Progenitor cell of endocrine pancreas (in vitro differentiated cells): ENCODE measurements around the gene MLIP. TPM values are rescaled to one million over a fixed set of nuclear protein-coding genes. Genes with fewer than 3 reads are reported as not detected.

Experiments
- DNase-seq: peaks from one replicate; pipeline ENCODE4 v3.0.0; 2021; ENCODE audit warnings: low spot score; ENCODE audit not compliant: unreplicated experiment
- H3K27ac Mint-ChIP-seq: 2 replicates; pipeline ENCODE4 v1.8.0; 2021; ENCODE audit warnings: mild to moderate bottlenecking, moderate library complexity, mixed read lengths
- H3K27me3 Mint-ChIP-seq: 2 replicates; pipeline ENCODE4 v1.8.0; 2021; ENCODE audit warnings: mixed read lengths
- H3K36me3 Mint-ChIP-seq: 2 replicates; pipeline ENCODE4 v1.8.0; 2022; ENCODE audit warnings: mixed read lengths; ENCODE audit not compliant: insufficient read depth
- H3K4me1 Mint-ChIP-seq: 2 replicates; pipeline ENCODE4 v1.8.0; 2021; ENCODE audit warnings: low read depth, mixed read lengths
- H3K4me3 Mint-ChIP-seq: 2 replicates; pipeline ENCODE4 v1.8.0; 2021; ENCODE audit warnings: low read depth, mild to moderate bottlenecking, moderate library complexity, mixed read lengths
- H3K9me3 Mint-ChIP-seq: 2 replicates; pipeline ENCODE4 v1.8.0; 2021; ENCODE audit warnings: low read depth, mixed read lengths
- total RNA-seq: library from RNA; stranded (reverse); gene quantifications from 2 replicates; pipeline ENCODE4 v1.2.1, GENCODE V29; 2021
- TF ChIP-seq, protein P1 (sequence below): fragments of 200-600 bp; sonication (generic); IDR thresholded peaks from one replicate; pipeline ENCODE4 v1.5.0; 2021; ENCODE audit warnings: antibody characterized with exemption, mild to moderate bottlenecking; ENCODE audit not compliant: unreplicated experiment

Gene MLIP
- total RNA-seq, 1 donor from 2014 or later: not detected

DNA sequence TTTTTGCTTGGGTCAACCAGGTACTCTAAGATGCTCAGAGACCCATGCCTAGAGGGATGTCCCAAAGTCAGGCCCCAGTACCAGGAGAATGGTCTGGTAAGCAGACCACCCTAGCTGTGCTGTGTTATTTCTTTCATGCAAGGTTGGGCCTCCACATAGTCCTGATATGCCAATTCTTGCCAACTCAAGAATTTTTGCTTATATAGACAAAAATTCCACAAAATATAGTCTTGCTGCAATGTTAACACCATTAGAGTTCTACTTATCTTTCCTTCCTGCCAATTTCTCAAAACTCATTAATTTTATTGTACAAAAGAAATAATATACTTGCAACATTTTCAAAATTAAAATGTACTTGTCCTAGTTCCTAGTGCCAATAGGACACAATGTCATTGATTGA lies 163.1 kb downstream of the MLIP start:
- no peak overlapping the region for H3K4me3 Mint-ChIP-seq
- no peaks in the 10 kb centered on the region for H3K4me1 Mint-ChIP-seq
- H3K27me3 Mint-ChIP-seq: no peaks in the 10 kb centered on the region
- H3K27ac Mint-ChIP-seq: no peak overlapping the region
- TF ChIP-seq, protein P1, sequence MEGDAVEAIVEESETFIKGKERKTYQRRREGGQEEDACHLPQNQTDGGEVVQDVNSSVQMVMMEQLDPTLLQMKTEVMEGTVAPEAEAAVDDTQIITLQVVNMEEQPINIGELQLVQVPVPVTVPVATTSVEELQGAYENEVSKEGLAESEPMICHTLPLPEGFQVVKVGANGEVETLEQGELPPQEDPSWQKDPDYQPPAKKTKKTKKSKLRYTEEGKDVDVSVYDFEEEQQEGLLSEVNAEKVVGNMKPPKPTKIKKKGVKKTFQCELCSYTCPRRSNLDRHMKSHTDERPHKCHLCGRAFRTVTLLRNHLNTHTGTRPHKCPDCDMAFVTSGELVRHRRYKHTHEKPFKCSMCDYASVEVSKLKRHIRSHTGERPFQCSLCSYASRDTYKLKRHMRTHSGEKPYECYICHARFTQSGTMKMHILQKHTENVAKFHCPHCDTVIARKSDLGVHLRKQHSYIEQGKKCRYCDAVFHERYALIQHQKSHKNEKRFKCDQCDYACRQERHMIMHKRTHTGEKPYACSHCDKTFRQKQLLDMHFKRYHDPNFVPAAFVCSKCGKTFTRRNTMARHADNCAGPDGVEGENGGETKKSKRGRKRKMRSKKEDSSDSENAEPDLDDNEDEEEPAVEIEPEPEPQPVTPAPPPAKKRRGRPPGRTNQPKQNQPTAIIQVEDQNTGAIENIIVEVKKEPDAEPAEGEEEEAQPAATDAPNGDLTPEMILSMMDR: no peak
- no peaks in the 10 kb centered on the region for H3K9me3 Mint-ChIP-seq
- H3K36me3 Mint-ChIP-seq: no peaks in the 10 kb centered on the region
- no peak for DNase-seq

DNA sequence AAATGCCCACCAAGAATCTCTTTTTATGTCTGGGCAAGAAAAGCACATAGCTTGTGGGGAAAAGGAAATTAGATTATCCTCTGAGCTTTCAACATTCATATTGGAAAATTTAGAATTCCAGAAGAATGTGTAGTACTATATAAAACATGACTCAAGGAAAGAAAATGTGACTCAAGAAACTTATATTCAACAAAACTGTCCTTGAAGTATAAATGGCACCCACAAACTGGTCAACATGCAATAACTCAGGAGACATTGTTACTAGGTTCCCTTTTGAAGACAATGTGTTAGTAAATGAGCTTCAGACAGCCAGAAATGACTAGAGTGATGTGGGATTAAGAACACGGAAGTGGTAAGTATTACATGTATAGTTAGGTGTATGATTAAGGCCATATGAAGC lies 170.9 kb downstream of the MLIP start:
- no peaks in the 10 kb centered on the region for H3K4me1 Mint-ChIP-seq
- TF ChIP-seq, protein P1: no peak
- no peaks in the 10 kb centered on the region for H3K36me3 Mint-ChIP-seq
- no peak overlapping the region for H3K4me3 Mint-ChIP-seq
- H3K27me3 Mint-ChIP-seq: no peaks in the 10 kb centered on the region
- no peaks in the 10 kb centered on the region for H3K9me3 Mint-ChIP-seq
- no peak overlapping the region for H3K27ac Mint-ChIP-seq
- no peak for DNase-seq

DNA sequence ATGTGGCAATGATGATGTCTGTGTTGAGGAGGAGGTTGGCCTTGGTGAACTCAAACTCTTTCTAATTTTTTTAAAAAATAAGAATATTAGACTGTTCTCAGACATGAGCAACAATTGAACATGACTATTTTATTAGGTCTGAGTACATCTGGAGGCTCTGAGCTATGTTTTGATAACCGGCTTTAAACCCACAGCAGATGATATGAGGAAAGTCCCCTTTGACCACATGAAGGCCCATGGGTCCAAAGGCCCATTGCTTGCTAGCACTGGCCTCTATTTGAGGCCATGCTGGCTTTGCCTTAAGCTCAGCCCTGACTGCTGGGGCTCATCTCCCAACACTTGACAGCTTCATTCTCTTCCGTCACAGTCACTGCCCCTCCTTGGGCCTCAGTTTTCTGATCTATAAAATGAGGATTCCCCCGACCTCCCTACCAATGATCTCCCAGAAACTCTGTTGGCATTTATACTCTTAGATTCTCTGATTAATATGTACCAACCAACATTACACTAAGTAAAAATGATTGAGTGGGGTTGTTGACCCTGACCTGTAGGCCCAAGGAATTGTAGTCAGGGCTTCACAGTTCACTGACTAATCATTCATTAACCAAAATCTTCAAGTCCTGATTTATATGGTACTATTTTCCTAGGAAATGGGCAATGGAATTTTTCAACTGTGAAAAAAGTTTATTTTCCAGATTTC lies 173.1 kb downstream of the MLIP start:
- TF ChIP-seq, protein P1: no peak
- H3K4me1 Mint-ChIP-seq: no peaks in the 10 kb centered on the region
- H3K4me3 Mint-ChIP-seq: no peak overlapping the region
- no peak overlapping the region for H3K27ac Mint-ChIP-seq
- H3K27me3 Mint-ChIP-seq: no peaks in the 10 kb centered on the region
- H3K9me3 Mint-ChIP-seq: no peaks in the 10 kb centered on the region
- no peaks in the 10 kb centered on the region for H3K36me3 Mint-ChIP-seq
- no peak for DNase-seq

DNA sequence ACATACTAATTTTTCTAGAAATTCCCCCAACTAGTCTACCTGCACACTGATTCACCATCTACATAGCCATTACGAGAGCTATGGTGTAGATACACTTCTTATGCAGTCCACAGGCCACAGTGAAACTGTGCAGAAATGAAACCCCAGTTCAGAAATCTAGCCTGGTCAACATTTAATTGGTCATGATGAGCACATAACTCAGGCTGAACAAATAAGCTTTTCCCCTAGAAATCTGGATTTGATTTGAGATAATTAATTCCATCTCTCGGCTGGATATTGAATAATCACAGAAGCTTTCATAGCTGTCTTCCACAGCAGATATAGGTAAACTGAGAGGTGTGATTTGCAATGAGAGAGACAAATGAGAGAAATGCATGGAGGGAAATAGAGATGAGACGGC lies 174.4 kb downstream of the MLIP start:
- Mint-ChIP-seq H3K4me3 (no peak overlapping the region), H3K36me3 (no peaks in the 10 kb centered on the region), H3K9me3 (no peaks in the 10 kb centered on the region), H3K27me3 (no peaks in the 10 kb centered on the region), H3K4me1 (no peaks in the 10 kb centered on the region), H3K27ac (no peak overlapping the region)
- TF ChIP-seq, protein P1: no peak
- no peak for DNase-seq

DNA sequence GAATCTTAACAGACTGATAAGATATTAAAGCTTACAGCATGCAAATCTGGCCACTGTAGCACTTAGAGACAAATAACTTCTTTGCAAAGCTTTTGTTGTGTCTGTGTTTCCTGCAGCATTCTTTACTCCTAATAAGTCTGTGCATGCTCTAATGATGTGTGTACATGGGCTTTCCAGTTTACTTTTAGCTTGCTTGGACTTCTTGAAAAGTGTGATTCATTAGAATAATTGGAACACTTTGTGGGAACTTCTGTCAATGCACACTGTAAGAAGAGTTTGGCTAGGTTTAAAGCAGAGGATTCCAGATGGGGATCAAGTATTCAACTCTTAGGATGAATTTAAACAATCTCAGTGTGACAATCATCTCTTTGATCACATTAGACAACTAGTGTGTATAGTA lies 174.9 kb downstream of the MLIP start:
- H3K4me3 Mint-ChIP-seq: no peak overlapping the region
- no peaks in the 10 kb centered on the region for H3K36me3 Mint-ChIP-seq
- TF ChIP-seq, protein P1: no peak
- no peak overlapping the region for H3K27ac Mint-ChIP-seq
- DNase-seq: no peak
- H3K9me3 Mint-ChIP-seq: no peaks in the 10 kb centered on the region
- H3K4me1 Mint-ChIP-seq: no peaks in the 10 kb centered on the region
- no peaks in the 10 kb centered on the region for H3K27me3 Mint-ChIP-seq
